GM10248 (cell line): ENCODE data around the gene PTPN22.

Experiments used
- CTCF ChIA-PET: fragments of 300-600 bp; sonication (Branson Sonifier 250); formaldehyde crosslinking; extraction: SDS; loops from one replicate; lab custom pipeline; 2021; ENCODE audit warnings: antibody characterized with exemption; lab: Yijun Ruan, JAX
- POLR2A ChIA-PET: fragments of 350-650 bp; sonication (Branson Sonifier 250); formaldehyde crosslinking; extraction: SDS; loops from one replicate; lab custom pipeline; 2020; ENCODE audit warnings: antibody characterized with exemption; lab: Yijun Ruan, JAX
- DNase-seq: peaks from one replicate; pipeline ENCODE4 v3.0.0; 2012; ENCODE audit errors: extremely low spot score
- TF ChIP-seq, protein P1 (sequence below): IDR thresholded peaks from 2 replicates; pipeline ENCODE4 v1.5.1; 2012; ENCODE audit warnings: mild to moderate bottlenecking, low read depth; ENCODE audit errors: extremely low read depth, missing control alignments, control extremely low read depth

Gene PTPN22

DNA sequence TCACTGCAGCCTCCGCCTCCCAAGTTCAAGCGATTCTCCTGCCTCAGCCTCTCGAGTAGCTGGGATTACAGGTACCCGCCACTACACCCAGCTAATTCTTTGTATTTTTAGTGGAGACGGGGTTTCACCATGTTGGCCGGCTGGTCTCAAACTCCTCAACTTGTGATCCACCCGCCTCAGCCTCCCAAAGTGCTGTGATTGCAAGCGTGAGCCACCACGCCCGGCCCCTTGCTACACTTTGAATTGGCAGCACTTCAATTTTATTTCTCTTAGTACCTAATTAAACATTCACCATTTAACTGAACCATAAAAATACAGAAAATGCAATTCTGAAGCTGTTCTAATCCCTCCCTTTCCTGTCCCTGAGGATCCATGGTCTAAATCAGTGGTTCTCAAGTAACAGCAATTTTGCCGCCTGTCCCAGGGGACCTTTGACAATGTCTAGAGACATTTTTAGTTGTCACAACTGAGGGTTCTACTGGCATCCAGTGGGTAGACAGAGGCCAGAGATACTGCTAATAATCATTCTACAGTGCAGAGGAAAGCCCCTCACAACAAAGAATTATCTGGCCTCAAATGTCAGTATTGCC, 20.2 kb upstream of the PTPN22 start:
- DNase-seq: no peak
- TF ChIP-seq, protein P1, sequence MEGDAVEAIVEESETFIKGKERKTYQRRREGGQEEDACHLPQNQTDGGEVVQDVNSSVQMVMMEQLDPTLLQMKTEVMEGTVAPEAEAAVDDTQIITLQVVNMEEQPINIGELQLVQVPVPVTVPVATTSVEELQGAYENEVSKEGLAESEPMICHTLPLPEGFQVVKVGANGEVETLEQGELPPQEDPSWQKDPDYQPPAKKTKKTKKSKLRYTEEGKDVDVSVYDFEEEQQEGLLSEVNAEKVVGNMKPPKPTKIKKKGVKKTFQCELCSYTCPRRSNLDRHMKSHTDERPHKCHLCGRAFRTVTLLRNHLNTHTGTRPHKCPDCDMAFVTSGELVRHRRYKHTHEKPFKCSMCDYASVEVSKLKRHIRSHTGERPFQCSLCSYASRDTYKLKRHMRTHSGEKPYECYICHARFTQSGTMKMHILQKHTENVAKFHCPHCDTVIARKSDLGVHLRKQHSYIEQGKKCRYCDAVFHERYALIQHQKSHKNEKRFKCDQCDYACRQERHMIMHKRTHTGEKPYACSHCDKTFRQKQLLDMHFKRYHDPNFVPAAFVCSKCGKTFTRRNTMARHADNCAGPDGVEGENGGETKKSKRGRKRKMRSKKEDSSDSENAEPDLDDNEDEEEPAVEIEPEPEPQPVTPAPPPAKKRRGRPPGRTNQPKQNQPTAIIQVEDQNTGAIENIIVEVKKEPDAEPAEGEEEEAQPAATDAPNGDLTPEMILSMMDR: no peak
- ChIA-PET POLR2A (no interaction called here), CTCF (interaction anchor here (0.7 to 1.3 kb wide), 5 partner anchors 8 to 32 kb away, joined by 3 to 4 read pairs (median 3); no protein-coding TSS in a partner anchor)

DNA sequence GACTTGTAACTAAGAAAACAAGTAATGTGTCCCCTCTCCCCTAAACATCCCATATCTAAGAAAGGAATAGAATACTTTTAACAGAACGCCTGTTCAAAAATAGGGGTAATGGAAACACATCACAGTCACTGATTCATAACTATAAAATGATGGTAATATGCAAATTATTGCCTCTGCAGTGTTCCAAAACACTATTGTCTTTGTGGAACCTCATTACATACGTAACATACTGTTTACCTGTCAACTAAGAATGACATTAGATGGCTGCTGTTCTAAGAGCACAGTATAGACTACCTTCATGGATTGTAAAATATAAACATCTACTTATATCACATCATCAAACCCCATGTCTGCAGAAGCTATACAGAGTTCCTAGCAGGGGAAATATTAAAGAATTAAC, 19.3 kb upstream of the PTPN22 start:
- TF ChIP-seq, protein P1: no peak
- CTCF ChIA-PET: interaction anchor here (0.7 to 1.3 kb wide), 2 partner anchors 22 to 30 kb away, joined by 3 read pairs; no protein-coding TSS in a partner anchor
- POLR2A ChIA-PET: no interaction called here
- no peak for DNase-seq

DNA sequence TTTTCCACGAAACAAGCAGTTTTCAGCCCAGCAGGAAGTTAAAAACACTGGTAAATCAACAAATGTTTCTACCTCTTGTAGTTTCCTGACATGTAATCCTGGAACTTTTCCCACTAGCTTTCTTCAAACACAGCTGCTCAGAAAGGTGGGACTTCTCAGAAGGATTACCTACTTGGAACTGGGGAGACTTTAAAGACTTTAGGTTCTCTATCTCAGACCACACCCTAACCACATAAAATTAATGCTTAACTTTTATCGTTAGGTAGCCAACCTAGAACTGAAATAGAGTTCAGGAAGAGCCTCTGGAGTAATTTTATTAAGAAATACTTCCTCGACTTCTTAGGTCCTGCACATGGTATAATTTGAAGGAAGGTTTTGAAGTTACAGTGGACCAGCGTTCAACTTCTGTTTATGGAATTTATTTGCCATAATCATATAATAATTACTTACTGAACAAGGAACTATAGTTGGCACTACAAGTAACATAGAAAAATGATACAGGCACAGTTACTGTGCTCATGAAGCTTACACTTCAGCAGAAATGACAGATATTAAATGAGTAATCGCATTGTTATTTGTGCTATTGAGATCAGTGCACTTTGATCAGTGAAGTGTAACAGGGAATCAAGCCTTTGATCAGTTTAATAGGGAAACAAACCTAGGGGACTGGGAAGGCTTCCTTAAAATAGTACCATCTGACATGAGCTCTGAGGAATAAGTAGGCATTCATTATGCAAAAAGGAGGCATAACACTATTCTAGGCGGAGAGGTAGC, 16.1 kb upstream of the PTPN22 start, which contains the start of gene BCL2L15:
Gene BCL2L15, minus strand, starts transcription at position 180 of the 774 bp plus-strand sequence. CDS start 206 bp downstream, outside the sequence.
- no peak for DNase-seq
- TF ChIP-seq, protein P1: no peak
- CTCF ChIA-PET: interaction anchor here (0.9 to 8.8 kb wide), 5 partner anchors 11 to 26 kb away, joined by 3 to 50 read pairs (median 5); partner anchors contain the start of gene AP4B1
- POLR2A ChIA-PET: interaction anchor here (0.6 kb wide), 1 partner anchor 28 kb away, joined by 8 read pairs; no protein-coding TSS in a partner anchor

DNA sequence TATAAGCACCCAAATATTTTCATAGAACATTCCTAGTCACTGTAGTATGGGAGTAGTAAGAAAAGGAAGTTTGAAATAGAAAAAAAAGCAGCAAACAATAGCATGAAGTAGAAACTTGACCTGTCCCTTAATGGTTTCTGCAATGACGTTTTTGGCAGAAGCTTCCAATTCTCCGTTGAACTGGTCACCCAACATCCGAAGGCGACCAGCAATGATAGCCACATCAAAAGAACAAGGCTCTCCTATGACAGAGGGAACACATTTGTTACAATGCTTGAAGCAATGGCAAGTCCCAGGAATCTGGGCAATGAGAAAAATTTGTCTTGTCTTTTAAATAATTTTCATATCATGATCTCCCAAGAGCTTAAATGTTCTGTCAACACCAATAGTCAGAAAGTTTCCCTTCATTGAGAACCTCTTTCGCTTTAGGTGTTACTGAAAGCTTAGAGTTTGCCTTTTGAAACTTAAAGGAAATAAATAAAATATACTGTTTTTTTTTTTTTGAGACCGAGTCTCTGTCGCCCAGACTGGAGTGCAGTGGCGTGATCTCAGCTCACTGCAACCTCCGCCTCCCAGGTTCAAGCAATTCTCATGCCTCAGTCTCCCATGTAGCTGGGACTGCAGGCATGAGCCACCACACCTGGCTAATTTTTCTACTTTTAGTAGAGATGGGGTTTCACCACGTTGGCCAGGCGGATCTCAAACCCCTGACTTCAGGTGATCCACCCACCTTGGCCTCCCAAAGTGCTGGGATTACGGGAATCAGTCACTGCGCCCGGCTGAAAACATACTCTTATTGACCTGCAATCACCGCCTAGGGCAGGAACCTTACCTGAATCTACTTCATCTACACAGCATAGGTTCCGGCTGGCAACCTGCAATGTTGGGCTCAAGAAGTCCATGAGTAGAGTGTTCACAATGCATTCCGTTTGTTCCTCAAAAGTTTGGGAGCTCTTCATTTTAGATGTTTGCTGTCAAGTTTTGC, 15.2 kb upstream of the PTPN22 start:
- ChIA-PET POLR2A (no interaction called here), CTCF (interaction anchor here (0.9 to 8.8 kb wide), 3 partner anchors 10 to 25 kb away, joined by 3 to 50 read pairs (median 9); partner anchors contain the start of gene AP4B1)
- no peak for DNase-seq

DNA sequence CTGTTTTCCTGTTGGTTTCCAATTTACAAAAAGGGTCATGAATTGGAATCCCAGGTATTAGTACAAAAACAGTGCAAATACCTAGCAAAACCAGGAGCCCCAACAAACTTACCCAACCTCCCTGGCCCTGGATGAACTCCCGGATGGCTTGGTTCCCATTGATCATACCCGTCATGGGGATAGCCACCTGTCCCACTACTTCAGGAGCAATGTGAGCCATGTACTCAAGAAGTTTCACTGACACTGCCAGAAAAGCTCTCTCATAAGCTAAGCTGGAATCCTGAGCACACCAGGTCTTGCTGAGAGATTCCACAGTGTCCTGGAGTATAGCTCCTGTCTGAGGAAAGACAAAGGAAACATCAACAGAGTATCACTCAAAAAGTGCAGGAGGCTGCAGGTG, 10.1 kb upstream of the PTPN22 start:
- ChIA-PET CTCF (interaction anchor here (1.0 to 8.8 kb wide), 7 partner anchors 5 to 34 kb away, joined by 3 to 50 read pairs (median 5); partner anchors contain the start of genes AP4B1 and DCLRE1B), POLR2A (no interaction called here)
- no peak for DNase-seq
- TF ChIP-seq, protein P1: no peak

More for the DNA sequence above, 15.2 kb upstream of the PTPN22 start:
- TF ChIP-seq, protein P1: no peak
